Articular chondrocyte of knee joint (primary cell): ENCODE measurements around the gene PWWP2B. TPM values are rescaled to one million over a fixed set of nuclear protein-coding genes. Genes with fewer than 3 reads are reported as not detected.

Source experiments
- total RNA-seq: library from RNA; depleted of rRNA; stranded (reverse); fragments of >200 nt; gene quantifications from 2 replicates; pipeline ENCODE4 v1.2.3, GENCODE V29; 2012

The PWWP2B gene
- total RNA-seq = 7.7 and 8.1 TPM in 2 replicates

DNA sequence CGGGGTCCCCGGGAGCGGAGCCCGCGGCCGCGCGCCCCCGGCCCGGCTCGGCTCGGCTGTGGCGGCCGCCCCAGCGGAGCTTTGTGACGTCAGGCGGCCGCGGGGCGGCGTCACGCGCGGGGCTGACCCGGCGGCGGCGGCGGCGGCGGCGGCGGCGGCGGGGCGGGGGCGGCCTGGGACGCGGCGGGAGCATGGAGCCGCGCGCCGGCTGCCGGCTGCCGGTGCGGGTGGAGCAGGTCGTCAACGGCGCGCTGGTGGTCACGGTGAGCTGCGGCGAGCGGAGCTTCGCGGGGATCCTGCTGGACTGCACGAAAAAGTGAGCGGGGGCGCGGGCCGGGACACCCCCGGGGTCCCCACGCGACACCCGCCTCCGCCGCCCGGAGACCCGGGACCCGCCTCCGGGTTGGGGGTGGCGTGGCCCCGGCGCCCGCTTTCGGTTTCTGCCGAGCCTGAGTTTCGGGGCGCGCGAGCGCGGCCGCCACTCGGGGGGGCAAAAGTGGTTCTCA, at the start of gene PWWP2B:
TSS of gene PWWP2B (plus strand) at position 165 of the 506 bp plus-strand sequence. CDS start at position 192, 27 bp downstream.

Other genes with a start within 250 kb of the PWWP2B start
- gene DPYSL4, start 210.3 kb upstream of the PWWP2B start, total RNA-seq = 2.4 and 6.9 TPM in 2 replicates
- 6.8 and 9.1 TPM in 2 replicates for gene STK32C, start 89.2 kb upstream of the PWWP2B start, total RNA-seq
- gene LRRC27, start 65.0 kb upstream of the PWWP2B start, total RNA-seq = 12.1 and 12.7 TPM in 2 replicates
- gene INPP5A, start 140.6 kb downstream of the PWWP2B start, total RNA-seq = 16.3 TPM in 2 replicates